Lung microvascular endothelial cell (primary cell): ENCODE data around the gene DTNA. TPM values are rescaled to one million over a fixed set of nuclear protein-coding genes. Genes with fewer than 3 reads are reported as not detected.

Experiments used
- DNase-seq, 2 donors: peaks; one replicate each; pipeline versions ENCODE4 v3.0.0 to v3.0.0-alpha.2; 2010; ENCODE audit warnings: low read depth in 2 of 2
- total RNA-seq: library from RNA; depleted of rRNA; stranded (reverse); fragments of >200 nt; gene quantifications from 2 replicates; pipeline ENCODE4 v1.2.1, GENCODE V29; 2014

DTNA gene
- total RNA-seq, 1 donor from 2014 or later: 0.40 TPM

DNA sequence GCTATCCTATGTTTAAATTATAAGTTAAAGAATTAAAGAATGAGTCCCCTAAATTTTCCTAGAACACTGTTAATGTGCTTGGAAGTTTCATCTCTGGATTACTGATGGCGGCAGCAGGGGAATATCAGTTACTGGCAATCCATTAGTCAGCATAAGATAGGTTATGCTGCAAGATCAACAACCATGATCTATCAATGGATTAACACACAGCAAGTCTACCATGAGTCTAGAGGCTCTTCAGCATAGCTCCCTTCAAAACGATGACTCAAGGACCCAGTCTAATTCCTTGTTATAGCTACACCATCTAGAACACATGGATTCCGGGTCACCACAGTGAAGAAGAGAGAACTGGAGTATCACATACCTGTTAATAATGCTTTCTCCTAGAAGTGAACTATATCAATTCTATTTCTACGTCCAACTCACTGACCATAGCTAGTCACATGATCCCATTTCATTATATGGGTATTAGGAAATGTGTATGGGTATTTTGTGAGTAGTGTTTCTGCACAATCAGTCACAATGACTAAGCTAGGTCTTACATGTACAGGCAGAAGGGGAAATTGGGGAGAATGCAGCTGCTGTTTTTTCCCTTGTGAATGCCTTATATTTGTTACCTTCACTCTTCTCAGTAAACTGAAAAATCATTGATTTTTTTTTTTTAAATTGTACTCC lies 222.8 kb downstream of the DTNA start:
- DNase-seq: no peak

DNA sequence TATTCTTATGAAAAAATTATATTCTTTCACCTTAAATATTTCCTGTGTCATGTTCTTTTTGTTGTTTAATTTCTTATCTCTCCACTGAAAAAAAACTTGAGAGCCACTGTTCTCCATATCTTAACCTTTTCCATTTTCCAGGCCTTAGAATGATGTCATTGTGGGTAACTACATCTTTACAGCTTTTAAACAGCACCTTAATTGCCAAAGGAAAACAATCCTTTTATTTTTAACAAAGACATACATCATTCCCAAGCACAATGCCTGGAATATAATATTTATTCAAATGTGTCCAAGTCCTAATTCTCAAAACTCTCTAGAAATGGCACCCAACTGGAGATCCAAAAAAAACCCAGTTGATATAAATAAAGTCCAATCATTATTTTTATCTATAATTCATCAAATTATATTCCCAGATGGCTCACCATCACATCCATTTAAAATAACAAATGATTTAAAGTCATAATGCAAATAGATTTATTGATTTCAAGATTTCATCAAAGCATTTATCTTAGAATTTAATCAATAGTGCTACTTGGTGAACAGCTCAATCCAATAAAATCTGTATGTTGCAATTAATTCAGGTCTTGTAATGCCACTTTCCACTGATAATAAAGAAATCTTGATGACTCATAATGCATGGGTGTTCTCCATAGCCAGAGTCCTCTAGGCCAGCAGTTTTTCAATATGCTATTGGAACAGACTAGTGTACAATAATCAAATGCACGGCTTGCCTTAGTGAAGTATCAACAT lies 224.0 kb downstream of the DTNA start:
- DNase-seq: no peak

DNA sequence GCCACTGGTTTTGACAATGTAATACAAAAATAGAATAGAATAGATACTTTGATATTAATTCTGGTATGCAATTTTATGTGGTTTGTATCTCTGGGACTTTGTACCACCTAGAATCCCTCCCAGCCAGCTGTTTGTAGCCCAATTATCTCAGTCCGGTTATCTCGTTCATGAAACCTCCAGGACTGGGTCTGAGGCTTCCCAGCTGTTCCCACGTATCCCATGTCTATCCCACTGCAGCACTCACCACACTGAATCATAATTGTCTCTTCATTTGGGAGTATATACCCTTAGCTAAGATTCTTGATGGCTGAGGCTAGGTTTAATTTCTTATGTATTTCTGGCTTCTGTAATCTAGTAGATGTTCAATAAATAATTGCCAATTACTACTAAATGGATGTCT lies 226.7 kb downstream of the DTNA start:
- DNase-seq: no peak

DNA sequence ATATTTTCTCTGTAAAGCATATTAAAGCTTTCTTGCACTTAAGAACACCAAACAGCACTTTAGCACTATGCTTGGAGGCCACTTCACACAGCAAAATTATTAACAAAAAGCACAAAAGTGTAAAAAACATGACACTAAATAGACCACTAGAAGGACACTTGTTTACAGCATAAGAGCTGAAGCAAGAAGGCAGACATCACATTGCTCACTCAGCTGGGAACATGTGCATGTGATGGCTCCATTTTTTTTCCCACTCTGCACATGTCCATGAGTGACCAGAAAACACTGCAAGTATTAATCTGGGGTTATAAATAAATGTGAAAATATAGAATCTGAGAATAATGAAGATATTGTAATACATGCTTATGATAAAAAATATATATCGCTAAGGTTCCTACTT lies 228.0 kb downstream of the DTNA start:
- DNase-seq: no peak
